Hematopoietic multipotent progenitor cell treated with erythropoietin and hydrocortisone succinate and interleukin-3 and kit ligand, for 4 days (in vitro differentiated cells): ENCODE results near the gene TTBK1.

Experiments
- DNase-seq: peaks from one replicate; pipeline ENCODE4 v3.0.0-alpha.2; 2015

Gene TTBK1

DNA sequence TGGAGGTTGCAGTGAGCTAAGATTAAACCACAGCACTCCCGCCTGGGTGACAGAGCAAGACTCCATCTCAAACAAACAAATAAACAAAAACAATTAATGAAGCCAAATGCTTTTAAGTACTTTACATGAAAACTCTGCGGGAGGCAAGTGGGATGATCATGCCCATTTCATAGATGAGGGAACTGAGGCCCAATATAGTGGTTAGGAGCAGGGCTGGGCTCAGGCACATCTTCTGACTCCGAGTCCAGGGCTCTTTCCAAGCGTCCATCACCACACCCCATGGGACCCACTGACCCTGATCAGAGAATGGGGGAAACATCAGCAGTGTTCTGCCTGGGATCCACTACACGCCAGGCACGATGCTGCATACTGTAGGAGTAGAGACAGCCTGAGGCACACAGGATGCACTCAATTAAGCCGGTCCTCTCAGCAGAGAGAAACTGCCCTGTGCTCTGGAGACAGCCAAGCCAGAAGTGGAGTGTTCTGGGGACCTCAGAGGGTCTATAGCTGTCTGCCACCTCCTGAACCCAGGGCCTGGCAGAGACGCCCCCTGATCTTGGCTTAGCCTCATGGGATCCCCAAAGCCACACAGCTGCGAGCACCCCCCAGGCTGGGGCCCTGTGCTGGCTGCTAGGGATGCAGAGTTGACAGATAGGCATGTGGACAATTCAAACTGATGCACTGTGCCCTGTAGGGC lies 13.5 kb downstream of the TTBK1 start:
- DNase-seq, result no peak

DNA sequence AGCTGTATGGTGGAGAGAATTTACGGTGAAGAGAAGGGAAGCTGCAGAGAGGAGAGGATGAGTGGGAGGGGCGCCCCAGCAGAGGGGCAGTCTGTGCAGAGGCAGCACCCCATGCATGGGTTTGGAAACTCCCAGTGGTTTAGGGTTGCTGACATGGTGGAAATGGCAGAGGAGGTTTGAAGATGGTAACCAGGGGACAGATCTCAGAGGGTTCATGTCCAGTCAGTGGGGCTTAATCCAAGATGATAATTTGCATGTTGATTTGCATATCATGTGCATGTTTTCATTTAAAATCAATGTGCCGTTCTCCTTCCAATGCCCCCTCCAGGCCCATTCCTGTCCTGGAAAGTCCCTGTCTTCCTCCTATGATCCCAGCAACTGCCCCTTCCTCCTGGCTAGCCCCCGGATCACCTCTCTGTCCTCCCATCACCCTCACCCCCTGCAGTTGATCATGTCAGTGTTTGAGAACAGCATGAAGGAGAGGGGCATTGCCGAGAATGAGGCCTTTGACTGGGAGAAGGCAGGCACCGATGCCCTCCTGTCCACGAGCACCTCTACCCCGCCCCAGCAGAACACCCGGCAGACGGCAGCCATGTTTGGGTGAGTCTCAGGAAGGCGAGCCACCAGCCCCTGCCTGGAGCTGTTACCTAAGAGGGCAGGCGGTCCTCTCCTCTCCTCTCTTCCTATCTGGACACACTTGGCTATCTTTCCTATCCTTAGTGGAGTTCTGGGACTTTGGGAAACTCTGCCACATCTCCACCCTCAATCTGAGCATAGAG lies 14.3 kb downstream of the TTBK1 start:
- no peak for DNase-seq

- DNase-seq, result no peak
These were observed 14.9 kb downstream of the TTBK1 start for GRCh38 chr6:43258180-43258579.

- no peak for DNase-seq
These were observed 15.8 kb downstream of the TTBK1 start for GRCh38 chr6:43258807-43259686.

GRCh38 chr6:43260791-43261190 lies 17.5 kb downstream of the TTBK1 start:
- no peak for DNase-seq

DNA sequence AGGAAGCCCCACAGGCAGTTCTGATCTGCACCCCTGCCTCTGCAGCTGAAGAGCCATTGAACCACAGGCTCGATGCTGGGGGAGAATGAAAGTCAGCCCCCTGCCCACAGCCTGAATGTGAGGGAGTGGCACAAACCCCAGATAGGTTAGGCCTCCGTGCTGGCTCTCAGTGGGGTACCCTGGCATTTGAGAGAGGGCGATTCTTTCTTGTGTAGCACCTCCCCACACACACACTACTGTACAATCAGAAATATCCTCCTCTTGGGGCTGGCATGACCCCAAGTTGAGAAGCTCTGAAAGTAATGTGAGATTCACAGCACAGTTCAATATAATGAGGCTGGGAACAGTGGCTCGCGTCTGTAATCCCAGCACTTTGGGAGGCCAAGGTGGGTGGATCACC lies 17.9 kb downstream of the TTBK1 start:
- DNase-seq, result no peak

GRCh38 chr6:43262000-43262779 lies 18.9 kb downstream of the TTBK1 start:
- DNase-seq, result no peak

DNA sequence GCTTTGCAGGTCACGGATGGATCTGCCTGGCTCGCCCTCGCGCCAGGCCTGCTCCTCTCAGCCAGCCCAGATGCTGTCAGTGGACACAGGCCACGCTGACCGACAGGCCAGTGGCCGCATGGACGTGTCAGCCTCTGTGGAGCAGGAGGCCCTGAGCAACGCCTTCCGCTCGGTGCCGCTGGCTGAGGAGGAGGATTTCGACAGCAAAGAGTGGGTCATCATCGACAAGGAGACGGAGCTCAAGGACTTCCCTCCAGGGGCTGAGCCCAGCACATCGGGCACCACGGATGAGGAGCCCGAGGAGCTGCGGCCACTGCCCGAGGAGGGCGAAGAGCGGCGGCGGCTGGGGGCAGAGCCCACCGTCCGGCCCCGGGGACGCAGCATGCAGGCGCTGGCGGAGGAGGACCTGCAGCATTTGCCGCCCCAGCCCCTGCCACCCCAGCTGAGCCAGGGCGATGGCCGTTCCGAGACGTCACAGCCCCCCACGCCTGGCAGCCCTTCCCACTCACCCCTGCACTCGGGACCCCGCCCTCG lies 19.6 kb downstream of the TTBK1 start:
- DNase-seq, result no peak

GRCh38 chr6:43263314-43264178 lies 20.3 kb downstream of the TTBK1 start:
- DNase-seq, result peak; percentile 88

DNA sequence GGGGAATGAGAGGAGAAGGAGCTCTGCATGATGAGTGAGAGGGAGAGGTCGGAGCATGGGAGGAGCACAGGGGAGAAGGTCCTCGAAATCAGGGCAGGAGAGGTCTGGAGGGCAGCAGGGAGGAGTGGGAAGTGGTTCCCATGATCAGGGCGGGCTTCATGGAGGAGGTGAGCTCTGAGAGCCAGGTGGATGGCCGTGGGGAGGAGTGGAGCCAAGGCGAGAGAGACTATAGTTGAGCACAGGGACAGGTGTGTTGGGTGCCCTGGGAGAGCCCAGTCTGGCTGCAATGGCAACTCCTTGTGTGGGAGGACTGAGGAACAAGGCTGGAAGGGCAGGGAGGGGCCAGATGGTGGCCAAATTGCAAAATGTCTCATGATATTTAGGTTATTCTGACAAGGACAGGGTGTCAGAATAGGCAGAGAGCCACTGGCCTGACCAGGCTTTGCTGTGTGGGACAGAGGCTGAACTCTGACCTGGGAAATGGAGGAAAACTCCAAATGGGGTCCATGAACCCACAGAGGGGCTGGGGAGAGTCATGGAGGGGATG lies 21.4 kb downstream of the TTBK1 start:
- DNase-seq, result no peak

DNA sequence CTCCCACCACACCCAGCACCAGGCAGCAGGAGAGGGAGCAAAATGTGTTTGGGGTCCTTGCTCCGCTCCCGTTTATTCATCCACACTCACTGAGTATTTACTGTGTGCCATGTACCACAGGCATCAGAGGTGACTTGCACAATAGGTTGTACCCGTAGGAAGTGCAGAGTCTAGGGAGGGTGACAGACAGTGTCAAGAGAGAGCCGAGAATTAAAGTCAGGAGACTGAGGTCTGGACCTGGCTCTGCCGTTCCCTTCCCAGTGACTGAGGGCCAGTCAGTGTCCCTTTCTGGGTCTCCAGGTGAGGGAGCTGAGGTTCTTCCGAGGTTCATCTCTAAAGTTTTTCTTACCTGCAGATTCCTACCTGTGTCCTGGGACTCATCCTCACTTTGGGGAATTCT lies 22.3 kb downstream of the TTBK1 start:
- DNase-seq, result no peak

DNA sequence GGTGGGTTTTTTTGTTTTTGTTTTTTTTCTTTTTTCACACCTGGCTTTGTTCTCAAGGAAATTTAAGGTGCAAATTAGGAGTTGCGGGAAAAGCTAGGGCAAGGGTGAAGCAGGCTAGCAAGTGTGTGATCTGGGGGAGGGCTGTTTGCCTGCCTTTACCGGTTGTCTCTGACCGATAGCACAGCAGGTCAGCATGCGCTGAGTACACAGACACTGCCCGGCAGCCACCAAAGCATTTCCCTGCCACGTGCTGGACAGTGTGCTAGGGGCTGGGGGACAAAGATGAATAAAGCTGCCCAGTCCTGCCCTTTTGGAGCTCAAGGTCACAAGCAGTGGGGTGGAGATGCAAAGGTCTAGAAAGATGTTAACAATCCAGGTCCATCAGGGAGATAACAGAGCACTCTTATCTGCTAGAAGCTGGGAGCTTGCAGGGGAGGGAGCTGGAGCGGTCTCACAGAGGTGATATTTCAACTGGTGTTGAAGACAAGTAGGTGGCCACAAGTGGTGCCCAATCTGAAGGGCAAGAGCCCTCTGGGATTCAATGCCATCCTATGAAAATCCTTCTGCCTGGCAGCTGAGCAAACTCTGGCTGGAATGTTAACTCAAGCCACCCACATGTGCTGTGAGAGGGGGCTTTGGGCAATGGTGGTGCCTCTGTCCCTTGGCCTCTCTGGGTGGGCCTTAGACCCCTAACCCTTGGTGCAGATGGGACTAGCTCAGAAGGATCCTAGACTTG lies 24.5 kb downstream of the TTBK1 start:
- no peak for DNase-seq

- DNase-seq, result no peak
These were observed 25.0 kb downstream of the TTBK1 start for GRCh38 chr6:43268355-43268700.

- DNase-seq, result no peak
These were observed 25.5 kb downstream of the TTBK1 start for GRCh38 chr6:43268782-43269272.

- DNase-seq, result peak; percentile 38
These were observed 26.2 kb downstream of the TTBK1 start for GRCh38 chr6:43269273-43270007.

DNA sequence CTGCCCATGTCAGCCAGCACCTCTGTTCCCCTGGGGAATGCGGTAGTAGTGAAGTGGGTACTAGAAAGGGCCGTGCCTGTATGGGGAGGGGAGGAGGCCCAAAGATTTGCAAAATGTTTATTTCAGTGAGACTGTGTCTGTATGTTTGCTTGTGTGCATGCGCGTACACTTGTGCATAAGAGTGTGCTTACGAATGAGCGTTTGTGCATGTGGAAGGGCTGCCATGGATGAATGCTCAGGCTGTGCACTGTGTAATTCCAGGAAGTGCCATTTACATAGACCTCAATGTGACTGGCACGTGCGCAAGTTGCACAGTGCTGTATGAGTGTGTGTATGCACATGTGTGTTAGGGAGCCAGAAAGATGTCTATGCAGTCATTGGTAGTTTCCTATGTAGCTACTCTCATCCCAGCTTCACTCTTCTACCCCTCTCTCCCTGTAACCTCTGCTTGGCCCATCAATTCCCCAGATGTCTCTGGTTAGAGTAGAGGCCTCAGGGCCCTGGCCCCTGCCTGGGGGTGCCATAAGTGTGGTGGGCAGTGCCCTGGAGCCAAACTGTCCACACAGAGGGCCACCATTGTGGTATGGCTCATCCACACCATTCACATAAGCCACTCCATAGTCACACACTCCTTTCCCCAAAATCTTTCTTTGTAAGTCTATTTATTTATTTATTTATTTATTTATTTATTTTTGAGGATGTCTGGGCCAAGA lies 28.0 kb downstream of the TTBK1 start:
- no peak for DNase-seq

GRCh38 chr6:43271944-43272343 lies 28.7 kb downstream of the TTBK1 start:
- DNase-seq, result no peak

- no peak for DNase-seq
These were observed 30.4 kb downstream of the TTBK1 start for GRCh38 chr6:43273707-43274106.
